Ecto neural progenitor cell (in vitro differentiated cells): ENCODE measurements around the gene RNASE1.

Experiments used
- DNase-seq: peaks from one replicate; pipeline ENCODE4 v3.0.0-alpha.2; 2018; ENCODE audit warnings: low spot score

Gene RNASE1

DNA sequence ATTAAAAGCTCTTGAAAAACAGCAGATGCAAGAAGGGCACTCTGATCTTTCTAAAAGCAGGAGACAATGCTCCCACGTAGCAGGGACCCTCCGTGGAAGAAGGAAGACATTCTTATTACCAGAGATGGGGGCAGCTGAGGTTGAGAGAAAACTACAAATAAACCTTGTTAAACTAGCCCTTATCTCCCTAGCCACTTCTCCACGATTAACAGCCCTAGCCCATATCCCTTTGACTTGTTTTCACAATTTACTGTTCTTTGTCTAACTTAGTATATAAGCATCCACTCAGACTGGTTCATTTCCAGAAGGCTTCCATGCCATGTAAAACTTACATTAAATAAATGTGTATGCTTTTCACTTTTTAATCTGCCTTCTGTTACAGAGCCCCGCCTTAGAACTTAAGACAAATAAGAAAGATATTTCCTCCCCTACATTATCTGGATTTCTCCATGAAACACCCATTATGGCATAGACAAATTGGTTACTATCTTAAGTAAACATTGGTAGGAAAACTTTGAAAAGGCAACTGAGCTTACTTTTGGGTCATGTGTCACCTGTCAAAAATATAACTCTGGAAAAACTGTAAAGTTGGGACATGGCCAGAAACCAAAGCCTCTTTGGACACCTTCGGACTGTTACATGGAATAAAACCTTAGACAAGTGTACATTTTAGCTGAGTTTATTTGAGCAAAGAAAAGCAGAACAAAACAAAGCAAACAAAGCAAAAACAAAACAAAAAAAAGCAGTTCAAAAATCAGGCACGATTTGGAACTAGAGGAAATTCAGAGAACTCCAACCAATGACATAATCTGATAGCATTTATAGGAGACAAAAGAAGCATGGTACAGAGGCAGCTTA, 4.9 kb upstream of the RNASE1 start:
- DNase-seq, result no peak

DNA sequence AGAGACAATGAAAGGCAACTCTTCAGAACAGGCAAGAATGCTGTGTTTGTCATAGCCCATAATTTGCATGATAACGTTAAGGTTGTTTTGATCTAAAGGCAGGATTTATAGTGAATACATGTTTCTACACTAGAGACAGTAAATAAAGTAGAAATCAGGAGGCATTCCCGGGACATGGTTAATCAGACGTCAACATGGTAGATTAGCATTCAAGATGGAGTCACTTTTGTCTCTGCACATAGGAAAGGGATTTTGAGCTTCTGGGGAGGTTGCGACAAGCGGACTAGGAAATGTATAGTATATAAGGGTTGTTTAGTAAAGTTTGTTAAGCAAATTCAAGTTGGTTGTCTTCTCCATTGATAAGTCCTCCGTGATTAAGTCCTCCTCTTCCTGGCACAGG, 2.8 kb upstream of the RNASE1 start:
- DNase-seq, result no peak

DNA sequence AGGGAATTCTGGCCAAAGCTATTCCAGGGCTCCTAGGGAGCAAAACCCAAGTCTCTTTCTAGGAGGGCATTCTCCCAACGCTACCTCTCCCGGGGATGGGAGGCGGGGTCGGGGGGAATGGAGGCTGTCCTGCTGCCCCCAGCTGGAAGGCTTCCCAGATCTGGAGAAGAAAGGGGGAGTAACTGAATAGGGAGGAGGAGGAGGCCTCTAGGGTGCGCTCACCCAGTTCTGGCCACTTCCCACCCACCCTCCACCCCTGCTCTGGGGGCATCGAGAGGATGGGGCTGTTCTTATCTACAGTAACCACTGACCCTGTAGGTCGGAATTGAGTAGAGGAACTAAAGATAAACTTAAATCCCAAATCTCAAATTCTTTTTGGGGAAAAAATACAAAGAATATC, 579 bp upstream of the RNASE1 start:
- no peak for DNase-seq

DNA sequence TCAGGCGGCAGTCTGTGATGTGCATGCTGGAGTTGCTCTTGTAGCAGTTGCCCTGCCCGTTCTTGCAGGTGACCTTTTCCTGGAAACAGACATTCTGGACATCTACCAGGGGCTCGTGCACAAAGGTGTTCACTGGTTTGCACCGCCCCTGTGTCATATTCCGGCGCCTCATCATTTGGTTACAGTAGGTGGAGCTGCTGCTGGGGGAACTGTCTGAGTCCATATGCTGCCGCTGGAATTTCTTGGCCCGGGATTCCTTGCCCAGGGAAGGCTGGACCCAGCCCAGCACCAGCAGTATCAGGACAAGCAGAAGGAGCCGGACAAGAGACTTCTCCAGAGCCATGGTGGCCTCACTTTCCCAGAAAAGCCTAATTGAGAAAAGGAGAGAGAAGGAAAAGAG, 918 bp downstream of the RNASE1 start:
- no peak for DNase-seq

DNA sequence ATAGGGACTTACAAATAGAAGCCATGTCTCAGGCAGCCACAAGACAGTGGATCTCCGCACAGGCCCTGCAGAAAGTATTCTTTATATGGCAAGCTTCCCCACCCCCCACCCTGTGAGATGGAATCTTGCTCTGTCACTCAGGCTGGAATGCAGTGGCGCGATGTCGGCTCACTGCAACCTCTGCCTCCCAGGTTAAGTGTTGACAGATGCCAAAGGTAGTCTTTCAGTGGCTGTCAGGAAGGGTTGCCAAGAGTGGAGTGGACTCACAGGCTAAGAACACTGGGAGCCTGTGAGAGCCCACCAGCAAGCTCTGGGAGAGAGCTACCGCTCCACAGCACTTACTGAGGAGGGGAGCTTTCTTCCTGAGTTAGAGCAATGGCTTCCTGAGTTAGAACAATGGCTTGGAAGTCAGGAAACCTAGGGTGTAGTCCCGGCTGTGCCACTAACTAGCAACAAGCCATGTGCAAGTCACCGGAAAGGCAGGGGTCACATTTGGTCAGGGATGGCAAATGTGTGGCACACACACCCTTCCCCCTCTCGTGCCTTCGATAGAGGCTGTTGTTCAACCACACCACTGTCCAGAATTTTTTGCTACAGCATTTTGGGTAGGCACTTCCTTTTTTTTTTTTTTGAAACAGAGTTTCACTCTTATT, 2.6 kb downstream of the RNASE1 start:
- DNase-seq, result peak; percentile 56

DNA sequence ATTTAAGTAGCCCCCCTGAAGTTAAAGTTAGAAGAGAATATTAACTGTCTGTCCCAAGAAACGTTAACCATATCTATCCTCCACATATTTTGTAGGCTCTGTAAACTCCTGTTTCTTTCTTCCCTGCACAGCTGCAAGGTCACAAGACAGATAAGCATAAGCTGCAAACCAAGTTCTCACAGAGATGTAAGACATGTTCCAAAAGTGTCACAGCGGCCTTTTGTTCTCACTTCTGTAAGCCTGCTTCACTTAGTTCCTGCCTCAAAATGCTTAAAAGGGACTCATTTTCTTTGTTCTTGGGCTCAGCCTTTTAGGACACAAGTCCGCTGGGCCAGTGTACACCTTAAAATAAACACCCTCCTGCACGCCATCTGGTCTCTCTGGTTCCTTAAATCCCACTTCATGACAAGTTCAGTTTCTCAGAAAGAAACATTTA, 3.2 kb downstream of the RNASE1 start:
- DNase-seq, result no peak

DNA sequence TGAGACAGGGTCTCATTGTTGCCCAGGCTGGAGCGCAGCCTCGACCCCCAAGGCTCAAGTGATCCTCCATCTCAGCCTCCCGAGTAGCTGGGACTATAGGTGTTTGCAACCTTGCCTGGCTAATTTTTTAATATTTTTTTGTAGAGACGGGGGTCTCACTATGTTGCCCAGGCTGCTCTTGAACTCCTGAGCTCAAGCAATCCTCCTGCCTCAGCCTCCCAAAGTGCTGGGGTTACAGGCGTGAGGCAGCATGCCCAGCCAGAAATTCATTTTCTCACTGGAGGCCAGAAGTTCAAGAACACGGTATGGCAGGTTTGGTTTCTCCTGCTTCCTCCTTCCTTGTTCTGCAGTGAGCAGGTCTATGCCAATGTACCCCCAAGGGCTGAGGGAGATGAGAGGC, 3.7 kb downstream of the RNASE1 start:
- no peak for DNase-seq

DNA sequence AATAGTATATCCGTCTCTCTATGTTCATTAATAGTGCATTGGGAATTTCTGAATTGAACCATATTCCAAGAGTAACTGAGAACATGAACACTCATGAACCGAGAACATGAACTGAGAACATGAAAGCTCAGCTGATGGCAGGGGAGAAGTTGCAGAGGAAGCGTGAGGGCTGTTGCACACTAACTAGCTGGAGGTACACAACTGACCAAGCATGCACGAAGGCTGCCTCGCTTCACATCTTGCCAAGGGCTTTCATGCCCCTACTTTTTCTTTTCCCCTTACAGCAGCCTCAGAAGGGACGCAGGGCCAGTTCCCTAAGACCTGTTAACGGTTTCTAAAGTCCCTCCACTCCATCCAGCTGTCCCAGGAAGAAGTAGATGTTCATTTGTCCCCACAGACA, 4.3 kb downstream of the RNASE1 start:
- DNase-seq, result no peak

DNA sequence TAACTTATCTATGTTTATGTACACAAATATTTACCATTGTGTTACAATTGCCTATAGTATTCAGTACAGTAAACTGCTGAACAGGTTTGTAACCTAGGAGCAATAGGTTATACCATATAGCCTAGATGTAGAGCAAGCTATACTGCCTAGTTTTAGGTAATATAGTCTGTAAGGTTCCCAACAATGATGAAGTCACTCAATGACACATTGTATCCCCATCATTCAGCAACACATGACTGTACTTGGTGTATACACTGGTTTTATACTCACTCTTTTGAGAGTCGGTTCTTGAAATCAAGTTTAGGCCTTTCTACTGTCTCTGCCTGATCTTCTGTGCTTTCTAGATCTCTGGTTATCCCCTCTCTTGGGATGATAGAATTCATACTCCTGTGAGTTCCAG, 5.5 kb downstream of the RNASE1 start:
- no peak for DNase-seq

DNA sequence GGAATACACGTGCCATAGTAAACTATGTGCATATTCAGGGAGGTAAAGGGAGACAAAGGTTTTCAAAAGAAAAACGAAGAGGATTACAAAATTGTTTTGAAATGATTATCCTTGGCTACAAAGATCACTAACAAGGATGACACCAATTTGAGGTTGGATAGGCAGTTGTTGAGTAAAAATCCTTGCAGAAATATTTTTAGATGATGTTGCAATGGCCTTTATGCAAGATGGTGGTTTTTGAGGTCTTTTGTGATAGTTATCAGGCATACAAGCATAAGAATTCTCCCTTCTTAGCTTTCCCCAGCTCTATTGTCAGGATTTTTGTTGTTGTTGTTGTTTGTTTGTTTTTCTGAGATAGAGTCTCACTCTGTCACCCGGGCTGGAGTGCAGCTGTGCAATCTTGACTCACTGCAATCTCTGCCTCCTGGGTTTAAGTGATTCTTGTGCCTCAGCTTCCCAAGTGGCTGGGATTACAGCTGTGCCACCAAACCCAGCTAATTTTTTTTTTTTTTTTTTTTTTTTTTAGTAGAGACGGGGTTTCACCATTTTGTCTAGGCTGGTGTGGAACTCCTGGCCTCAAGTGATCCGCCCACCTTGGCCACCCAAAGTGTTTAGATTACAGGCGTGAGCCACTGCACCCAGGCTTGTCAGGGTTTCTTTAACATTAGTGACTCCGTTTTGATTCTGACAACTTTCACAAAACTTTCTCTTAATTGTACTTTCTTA, 7.8 kb downstream of the RNASE1 start:
- DNase-seq, result no peak

DNA sequence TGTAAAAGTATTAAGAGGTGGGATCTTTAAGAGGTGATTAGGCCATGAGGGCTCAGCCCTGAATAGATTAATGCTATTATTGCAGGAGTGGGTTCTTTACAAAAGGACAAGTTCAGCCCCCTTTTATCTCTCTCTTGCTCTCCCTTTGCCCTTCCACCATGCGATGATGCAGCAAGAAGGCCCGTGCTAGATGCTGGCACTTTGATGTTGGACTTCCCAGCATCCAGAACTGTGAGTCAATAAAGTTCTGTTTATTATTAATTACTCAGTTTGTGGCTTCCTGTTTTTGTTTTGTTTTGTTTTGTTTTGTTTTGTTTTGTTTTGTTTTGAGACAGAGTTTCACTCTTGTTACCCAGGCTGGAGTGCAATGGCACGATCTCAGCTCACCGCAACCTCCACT, 10.1 kb downstream of the RNASE1 start:
- DNase-seq, result no peak

DNA sequence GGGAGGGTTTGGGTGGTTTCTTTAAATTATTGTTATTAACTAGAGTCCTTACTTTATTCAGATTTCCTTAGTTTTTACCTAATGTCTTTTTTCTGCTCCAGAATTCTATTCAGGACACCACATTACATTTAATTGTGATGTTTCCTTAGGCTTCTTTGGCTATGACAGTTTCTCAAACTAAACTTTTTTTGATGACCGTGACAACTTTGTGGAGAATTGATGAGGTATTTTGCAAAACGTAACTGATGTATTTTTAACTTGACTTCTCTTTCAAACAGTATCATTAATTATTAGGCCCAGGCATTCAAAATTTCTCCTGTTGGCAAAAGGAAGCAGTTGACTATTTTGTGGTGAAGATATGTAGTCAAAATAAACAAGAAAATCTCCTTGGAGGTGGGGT, 11.0 kb downstream of the RNASE1 start:
- DNase-seq, result no peak

DNA sequence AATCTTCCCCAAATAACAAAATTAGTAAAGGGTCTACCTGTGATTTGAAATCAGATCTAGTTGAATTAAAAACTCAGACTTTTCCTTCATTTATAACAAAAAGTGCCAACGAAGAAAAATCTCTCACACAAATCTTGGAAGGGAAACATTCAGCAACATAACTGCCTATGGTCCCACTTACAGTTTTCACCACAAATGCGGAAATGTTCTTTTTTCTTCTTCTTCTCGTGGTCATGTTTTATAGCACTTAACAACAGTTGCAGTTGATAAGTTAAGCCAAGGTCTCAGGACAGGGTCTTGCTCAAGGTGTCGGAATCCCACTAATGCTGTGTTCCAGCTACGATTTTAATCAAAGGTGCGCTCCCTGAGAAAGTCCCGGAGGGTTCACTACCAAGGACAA, 11.5 kb downstream of the RNASE1 start:
- no peak for DNase-seq

DNA sequence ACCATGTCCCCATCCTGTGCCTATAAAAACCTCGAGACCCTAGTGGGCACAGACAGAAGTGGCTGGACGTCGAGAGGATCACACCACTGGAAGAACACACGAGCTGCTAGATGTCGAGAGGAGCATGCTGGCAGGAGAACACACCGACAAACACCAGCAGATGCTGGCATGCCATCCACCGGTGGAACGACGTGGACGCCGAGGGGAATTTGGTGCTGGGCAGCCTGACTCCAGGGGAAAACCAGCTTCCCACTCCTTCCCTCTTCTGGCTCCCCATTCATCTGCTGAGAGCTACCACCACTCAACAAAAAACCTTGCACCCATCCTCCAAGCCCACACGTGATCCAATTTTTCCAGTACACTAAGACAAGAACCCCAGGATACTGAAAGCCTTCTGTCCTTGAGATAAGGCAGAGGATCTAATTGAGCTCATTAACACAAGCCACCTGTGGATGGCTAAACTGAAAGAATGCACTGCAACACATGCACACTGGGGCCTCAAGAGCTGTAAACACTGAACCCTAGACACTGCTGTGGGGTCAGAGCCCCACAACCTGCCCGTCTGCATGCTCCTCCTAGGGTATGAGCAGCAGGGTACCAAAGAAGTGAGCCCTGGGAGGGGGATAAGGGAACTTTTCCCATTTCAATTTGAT, 12.1 kb downstream of the RNASE1 start:
- no peak for DNase-seq

DNA sequence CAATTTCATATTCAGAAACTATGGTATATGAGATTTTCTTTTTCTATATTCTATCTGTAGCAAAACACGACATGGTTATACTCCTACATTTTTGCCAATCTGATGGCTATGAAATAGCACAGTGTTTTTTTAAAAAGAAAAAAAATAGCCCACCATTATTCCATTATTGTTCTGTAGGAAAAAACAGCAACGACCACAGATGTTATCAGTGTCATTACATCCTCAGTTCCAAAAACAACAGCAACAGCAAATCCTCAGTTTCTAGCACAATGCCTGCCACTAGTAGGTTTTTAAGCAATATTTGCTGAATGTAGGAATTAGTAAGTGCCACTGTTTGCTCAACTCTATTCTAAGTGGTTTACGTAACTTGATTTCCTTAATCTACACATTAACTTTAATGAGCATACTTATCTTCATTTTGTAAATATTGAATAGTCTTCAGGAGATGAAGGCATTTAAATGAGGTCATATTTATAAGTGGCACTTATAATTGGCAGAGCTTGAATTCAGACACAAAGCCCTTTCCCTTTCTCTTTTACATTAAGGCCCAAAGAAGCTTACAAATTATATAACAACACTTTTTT, 13.3 kb downstream of the RNASE1 start:
- no peak for DNase-seq

DNA sequence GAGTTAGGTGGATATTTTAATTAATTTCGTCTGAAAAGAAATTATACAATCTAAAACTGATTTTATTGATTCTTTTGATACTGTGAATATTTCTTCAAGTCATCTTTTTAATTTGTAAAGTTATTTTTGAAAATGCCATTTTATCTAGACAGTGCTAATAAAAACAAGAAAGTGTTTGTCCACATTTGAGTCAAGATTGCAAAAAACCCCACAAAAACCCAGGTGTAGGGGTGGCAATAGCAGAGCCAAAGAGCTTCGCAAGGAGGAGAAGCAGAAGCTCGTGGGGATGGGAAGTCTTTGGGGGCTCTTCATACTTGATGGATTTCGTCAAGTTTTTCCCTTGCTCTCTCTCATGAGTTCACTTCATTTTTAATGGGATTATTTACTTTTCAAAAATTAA, 15.6 kb downstream of the RNASE1 start:
- no peak for DNase-seq

DNA sequence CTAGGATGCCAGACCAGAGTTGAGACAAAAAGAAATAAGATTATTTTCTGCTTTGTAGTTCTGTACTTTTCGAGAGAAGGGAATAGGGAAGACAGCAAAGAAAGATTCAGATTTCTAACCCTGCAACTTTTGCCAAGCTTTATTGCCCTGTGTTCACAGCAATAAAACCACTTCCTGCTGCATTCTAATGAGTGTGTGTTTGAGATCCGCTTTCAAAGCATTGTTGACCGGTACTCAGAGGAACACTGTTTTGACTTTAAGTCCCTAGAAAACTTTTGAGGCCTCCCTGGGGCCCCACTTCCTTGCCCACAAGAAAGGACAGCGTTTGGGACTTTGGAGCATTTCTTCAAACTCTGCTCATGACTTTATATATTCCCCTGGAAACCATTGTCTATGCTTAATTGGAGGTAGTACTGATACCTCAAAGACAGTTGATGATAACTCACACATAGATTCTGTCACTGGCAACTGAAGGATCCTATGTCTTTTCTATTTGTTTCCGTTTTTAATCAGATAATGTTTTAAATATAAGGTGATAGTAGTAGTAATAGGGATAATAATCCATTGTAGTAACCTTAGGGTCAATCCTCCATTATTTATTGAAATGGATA, 20.3 kb downstream of the RNASE1 start:
- DNase-seq, result no peak

DNA sequence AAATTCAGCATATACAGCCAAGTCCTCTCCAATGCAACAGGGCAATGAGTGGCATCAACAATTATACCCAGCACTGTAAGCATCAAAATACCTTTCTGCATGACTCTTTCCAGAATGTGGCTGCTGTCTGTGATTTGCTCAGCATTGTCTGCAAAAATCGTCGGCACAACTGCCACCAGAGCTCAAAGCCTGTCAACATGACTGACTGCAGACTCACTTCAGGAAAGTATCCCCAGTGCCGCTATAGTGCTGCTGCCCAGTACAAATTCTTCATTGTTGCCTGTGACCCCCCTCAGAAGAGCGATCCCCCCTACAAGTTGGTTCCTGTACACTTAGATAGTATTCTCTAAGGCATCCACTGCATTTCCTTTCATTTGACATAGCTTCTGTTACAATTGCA, 20.8 kb downstream of the RNASE1 start:
- DNase-seq, result no peak

DNA sequence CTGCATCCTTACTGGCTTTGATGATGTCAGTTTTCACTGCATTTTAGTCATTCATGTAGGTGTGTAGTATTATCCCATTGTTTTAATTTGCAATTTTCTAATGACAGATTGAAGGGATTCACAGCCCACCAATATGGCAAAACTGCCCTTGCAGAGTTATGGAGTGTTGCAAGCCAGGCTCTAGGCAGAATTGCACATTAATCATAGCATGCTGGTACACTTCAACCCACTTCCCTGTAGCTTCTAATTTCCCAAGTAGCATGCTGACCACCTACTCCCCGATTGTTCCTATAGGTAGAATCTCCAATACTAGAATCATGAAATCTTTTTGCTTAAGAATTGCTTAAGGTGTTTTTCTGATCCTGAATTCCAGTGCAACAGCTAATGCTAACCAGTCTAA, 26.7 kb downstream of the RNASE1 start:
- DNase-seq, result no peak

DNA sequence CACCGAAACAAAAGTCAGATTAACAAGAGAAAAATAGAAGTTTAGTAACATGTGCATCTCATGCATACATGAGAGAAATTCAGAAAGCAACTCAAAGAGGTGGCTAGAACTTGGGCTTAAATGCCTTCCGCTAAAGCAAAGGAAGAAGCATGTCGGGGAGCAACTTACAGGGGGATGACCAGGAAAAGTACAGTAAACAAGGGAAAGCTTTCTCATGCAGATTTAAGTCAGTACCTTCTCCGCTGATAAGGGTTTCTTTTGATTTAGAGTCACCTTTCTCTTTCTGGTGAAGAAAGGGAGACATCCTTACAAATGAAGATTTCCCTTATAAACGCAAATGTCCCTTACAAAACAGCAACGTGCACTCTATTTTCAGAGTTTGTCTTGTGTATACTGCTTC, 27.6 kb downstream of the RNASE1 start:
- DNase-seq, result no peak

DNA sequence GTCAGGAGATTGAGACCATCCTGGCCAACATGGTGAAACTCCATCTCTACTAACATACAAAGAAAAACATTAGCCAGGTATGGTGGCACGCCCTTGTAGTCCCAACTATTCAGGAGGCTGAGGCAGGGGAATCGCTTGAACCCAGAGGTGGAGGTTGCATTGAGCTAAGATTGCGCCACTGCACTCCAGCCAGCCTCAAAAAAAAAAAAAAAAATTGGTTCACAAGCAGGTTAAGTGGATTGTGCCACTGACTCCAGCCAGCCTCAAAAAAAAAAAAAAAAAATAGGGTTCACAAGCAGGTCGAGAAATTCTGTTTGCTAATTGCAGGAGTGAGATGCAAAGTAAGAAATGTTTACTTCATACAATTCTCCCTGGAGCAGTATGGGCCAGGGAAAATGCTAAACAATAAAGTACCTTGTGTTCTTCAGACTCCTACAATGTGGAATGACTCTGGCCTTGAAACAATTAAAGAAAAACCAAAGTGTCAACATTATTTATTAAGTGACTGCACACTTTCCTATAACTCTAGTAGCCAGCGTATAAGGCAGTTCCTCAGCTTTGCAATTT, 28.3 kb downstream of the RNASE1 start:
- no peak for DNase-seq
